BJ (cell line): Measurements from ENCODE around the gene SNAPIN. TPM values are rescaled to one million over a fixed set of nuclear protein-coding genes. Genes with fewer than 3 reads are reported as not detected.

Experiments used
- CTCF ChIA-PET: fragments of 350-600 bp; formaldehyde crosslinking; extraction: SDS; loops from one replicate; lab custom pipeline; 2021; ENCODE audit warnings: antibody characterized with exemption, inconsistent platforms; lab: Yijun Ruan, JAX
- POLR2A ChIA-PET: fragments of 300-600 bp; sonication (Branson Sonifier 250); formaldehyde crosslinking; extraction: SDS; loops from one replicate; lab custom pipeline; 2021; ENCODE audit warnings: antibody characterized with exemption; lab: Charles Lee
- DNase-seq: peaks from one replicate; pipeline ENCODE4 v3.0.0-alpha.2; 2011; ENCODE audit warnings: low read depth
- H3K27me3 ChIP-seq: 2 replicates; pipeline ENCODE4 v1.6.0; 2011; ENCODE audit warnings: low read length; ENCODE audit not compliant: control insufficient read depth, insufficient read depth
- H3K36me3 ChIP-seq: 2 replicates; pipeline ENCODE4 v1.5.1; 2011; ENCODE audit warnings: low read length; ENCODE audit not compliant: control insufficient read depth, insufficient read depth
- H3K4me3 ChIP-seq: 2 replicates; pipeline ENCODE4 v1.5.1; 2011; ENCODE audit warnings: low read depth, mild to moderate bottlenecking, control low read depth, low read length
- polyA plus RNA-seq: library from polyadenylated mRNA; depleted of rRNA; stranded (reverse); fragments of >200 nt; gene quantifications from 2 replicates; pipeline ENCODE4 v1.2.3, GENCODE V29; 2011
- TF ChIP-seq, protein P1 (sequence below): IDR thresholded peaks from 2 replicates; pipeline ENCODE4 v1.5.1; 2011; ENCODE audit warnings: low read depth, mild to moderate bottlenecking, control low read depth, inconsistent platforms, low read length, moderate library complexity; ENCODE audit not compliant: insufficient read depth

SNAPIN gene
- polyA plus RNA-seq, 1 experiment, result 50.3 TPM

DNA sequence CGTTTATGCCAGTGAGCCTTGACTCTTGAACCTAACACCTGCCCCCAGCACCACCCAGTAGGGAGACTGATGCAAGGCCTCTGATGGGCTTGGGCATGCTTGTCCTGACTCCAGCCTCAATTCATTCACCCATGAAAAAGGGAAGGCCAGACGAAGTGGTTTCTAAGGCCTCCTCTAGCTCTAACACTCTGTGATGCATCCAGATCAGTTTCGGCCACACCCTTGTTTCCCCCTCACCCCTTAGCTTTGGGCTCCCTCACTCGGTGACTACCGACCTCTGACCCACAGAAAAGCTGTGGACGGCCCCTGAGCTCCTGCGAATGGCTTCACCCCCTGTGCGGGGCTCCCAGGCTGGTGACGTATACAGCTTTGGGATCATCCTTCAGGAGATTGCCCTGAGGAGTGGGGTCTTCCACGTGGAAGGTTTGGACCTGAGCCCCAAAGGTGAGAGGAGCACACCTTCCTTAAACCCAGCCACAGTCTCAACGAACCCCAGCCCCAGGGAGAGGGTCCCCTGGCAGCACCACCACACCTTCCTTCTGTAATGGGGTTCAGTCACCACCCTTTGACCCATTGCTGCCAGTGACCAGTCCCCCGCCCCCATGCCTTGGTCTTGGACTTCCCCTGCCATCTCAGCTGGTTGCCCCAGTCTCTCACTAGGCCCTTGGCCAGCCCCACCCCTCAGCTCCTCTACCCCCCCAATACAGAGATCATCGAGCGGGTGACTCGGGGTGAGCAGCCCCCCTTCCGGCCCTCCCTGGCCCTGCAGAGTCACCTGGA is 29.0 kb downstream of the SNAPIN start:
- POLR2A ChIA-PET, result interaction anchor here (0.5 kb wide), 1 partner anchor 257 kb away, joined by 3 read pairs; no protein-coding TSS in a partner anchor
- Histone ChIP-seq H3K4me3 (no peak overlapping the region), H3K27me3 (peaks cover 18% of the 10 kb centered on the region), H3K36me3 (no peaks in the 10 kb centered on the region)
- DNase-seq, result no peak
- TF ChIP-seq, protein P1, sequence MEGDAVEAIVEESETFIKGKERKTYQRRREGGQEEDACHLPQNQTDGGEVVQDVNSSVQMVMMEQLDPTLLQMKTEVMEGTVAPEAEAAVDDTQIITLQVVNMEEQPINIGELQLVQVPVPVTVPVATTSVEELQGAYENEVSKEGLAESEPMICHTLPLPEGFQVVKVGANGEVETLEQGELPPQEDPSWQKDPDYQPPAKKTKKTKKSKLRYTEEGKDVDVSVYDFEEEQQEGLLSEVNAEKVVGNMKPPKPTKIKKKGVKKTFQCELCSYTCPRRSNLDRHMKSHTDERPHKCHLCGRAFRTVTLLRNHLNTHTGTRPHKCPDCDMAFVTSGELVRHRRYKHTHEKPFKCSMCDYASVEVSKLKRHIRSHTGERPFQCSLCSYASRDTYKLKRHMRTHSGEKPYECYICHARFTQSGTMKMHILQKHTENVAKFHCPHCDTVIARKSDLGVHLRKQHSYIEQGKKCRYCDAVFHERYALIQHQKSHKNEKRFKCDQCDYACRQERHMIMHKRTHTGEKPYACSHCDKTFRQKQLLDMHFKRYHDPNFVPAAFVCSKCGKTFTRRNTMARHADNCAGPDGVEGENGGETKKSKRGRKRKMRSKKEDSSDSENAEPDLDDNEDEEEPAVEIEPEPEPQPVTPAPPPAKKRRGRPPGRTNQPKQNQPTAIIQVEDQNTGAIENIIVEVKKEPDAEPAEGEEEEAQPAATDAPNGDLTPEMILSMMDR, result no peak
- CTCF ChIA-PET, result interaction anchor here (0.7 to 1.7 kb wide), 2 partner anchors 10 to 11 kb away, joined by 3 to 5 read pairs; no protein-coding TSS in a partner anchor

DNA sequence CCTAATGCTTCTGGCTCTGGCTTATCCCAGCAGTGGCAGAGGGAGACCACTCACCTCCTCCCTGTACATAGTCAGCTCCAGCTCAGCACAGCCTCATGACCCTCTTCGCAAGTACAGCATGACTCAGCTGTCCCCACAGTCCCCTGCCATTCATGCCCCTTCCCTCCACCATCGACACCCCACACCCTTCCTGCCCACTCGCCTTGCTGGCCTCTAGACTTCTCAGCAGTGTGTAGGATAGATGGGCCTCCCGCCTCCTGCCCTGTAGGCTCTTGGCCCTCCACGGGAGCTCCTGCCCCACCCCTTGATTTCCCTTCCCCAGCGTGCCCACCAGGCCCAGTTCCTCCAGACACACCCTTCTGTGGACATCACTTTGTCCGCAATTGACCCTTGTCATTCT is 29.8 kb downstream of the SNAPIN start:
- peaks cover 14% of the 10 kb centered on the region for H3K27me3 ChIP-seq
- TF ChIP-seq, protein P1, result no peak
- H3K36me3 ChIP-seq, result no peaks in the 10 kb centered on the region
- no peak overlapping the region for H3K4me3 ChIP-seq
- CTCF ChIA-PET, result interaction anchor here (1.7 kb wide), 2 partner anchors 10 to 11 kb away, joined by 5 to 8 read pairs; partner anchors contain the start of gene NPR1
- POLR2A ChIA-PET, result no interaction called here
- no peak for DNase-seq

DNA sequence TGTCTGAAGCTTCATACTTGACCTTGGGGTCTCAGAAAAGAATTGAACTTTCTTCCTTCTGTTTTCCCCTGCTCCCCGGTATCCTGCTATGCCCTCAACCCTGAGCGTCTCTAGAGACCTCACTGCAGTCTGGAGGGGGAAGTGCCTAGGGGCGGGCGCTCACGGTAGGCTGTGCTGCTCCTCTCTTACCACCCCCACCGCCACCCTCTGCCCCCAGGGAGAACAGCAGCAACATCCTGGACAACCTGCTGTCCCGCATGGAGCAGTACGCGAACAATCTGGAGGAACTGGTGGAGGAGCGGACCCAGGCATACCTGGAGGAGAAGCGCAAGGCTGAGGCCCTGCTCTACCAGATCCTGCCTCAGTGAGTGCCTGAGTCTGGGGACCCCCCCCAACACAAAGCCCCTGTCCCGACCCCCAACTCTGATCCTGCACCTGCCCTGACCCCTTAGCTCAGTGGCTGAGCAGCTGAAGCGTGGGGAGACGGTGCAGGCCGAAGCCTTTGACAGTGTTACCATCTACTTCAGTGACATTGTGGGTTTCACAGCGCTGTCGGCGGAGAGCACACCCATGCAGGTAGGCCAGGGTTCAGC is 30.3 kb downstream of the SNAPIN start:
- H3K27me3 ChIP-seq, result peaks cover 14% of the 10 kb centered on the region
- POLR2A ChIA-PET, result no interaction called here

DNA sequence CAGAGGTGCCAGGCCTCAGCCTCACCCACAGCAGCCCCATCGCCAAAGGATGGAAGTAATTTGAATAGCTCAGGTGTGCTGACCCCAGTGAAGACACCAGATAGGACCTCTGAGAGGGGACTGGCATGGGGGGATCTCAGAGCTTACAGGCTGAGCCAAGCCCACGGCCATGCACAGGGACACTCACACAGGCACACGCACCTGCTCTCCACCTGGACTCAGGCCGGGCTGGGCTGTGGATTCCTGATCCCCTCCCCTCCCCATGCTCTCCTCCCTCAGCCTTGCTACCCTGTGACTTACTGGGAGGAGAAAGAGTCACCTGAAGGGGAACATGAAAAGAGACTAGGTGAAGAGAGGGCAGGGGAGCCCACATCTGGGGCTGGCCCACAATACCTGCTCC is 35.0 kb downstream of the SNAPIN start:
- POLR2A ChIA-PET, result no interaction called here
- TF ChIP-seq, protein P1, result no peak
- no peak for DNase-seq
- no peaks in the 10 kb centered on the region for H3K36me3 ChIP-seq
- H3K27me3 ChIP-seq, result no peaks in the 10 kb centered on the region; the same call in 1 of the 2 replicates
- CTCF ChIA-PET, result interaction anchor here (0.6 kb wide), 1 partner anchor 10 kb away, joined by 4 read pairs; no protein-coding TSS in a partner anchor
- no peak overlapping the region for H3K4me3 ChIP-seq

More for the DNA sequence above, 30.3 kb downstream of the SNAPIN start:
- TF ChIP-seq, protein P1, result no peak
- Histone ChIP-seq H3K4me3 (no peak overlapping the region), H3K36me3 (no peaks in the 10 kb centered on the region)
- DNase-seq, result no peak
- CTCF ChIA-PET, result interaction anchor here (1.7 kb wide), 2 partner anchors 10 to 12 kb away, joined by 5 to 8 read pairs; partner anchors contain the start of gene NPR1

DNA sequence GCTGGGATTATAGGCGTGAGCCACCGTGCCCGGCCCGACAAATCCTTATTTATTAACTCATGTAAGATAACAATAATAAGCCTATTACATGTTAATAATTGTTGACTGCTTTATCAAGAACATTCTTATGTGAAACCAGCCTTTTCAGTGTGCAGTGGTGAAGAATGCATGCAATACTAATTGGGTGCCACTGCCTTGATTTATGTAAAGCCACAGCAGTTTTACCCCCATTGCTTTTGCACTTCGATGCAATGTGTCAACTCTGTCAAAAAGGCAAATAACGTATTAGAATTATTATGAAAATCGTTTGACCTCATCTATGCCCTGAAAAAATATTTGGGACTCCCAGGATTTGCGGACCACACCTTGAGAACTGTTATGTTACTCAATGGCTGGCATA is 38.2 kb downstream of the SNAPIN start:
- TF ChIP-seq, protein P1, result no peak

More for the DNA sequence above, 38.2 kb downstream of the SNAPIN start:
- ChIA-PET CTCF (interaction anchor here (0.6 to 2.3 kb wide), 3 partner anchors 16 to 118 kb away, joined by 3 to 6 read pairs (median 4); partner anchors contain the start of gene NPR1), POLR2A (no interaction called here)
- no peaks in the 10 kb centered on the region for H3K27me3 ChIP-seq
- H3K36me3 ChIP-seq, result no peaks in the 10 kb centered on the region
- no peak for DNase-seq
- H3K4me3 ChIP-seq, result no peak overlapping the region
